GM18511 (cell line): Measurements from ENCODE around the gene CYP8B1.

Source experiments
- ATAC-seq: cut with Tn5 transposase; IDR thresholded peaks from one replicate; pipeline ENCODE4 v1.9.1; 2021; ENCODE audit warnings: mild to moderate bottlenecking, moderate library complexity; ENCODE audit not compliant: unreplicated experiment

CYP8B1 gene, protein sequence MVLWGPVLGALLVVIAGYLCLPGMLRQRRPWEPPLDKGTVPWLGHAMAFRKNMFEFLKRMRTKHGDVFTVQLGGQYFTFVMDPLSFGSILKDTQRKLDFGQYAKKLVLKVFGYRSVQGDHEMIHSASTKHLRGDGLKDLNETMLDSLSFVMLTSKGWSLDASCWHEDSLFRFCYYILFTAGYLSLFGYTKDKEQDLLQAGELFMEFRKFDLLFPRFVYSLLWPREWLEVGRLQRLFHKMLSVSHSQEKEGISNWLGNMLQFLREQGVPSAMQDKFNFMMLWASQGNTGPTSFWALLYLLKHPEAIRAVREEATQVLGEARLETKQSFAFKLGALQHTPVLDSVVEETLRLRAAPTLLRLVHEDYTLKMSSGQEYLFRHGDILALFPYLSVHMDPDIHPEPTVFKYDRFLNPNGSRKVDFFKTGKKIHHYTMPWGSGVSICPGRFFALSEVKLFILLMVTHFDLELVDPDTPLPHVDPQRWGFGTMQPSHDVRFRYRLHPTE

DNA sequence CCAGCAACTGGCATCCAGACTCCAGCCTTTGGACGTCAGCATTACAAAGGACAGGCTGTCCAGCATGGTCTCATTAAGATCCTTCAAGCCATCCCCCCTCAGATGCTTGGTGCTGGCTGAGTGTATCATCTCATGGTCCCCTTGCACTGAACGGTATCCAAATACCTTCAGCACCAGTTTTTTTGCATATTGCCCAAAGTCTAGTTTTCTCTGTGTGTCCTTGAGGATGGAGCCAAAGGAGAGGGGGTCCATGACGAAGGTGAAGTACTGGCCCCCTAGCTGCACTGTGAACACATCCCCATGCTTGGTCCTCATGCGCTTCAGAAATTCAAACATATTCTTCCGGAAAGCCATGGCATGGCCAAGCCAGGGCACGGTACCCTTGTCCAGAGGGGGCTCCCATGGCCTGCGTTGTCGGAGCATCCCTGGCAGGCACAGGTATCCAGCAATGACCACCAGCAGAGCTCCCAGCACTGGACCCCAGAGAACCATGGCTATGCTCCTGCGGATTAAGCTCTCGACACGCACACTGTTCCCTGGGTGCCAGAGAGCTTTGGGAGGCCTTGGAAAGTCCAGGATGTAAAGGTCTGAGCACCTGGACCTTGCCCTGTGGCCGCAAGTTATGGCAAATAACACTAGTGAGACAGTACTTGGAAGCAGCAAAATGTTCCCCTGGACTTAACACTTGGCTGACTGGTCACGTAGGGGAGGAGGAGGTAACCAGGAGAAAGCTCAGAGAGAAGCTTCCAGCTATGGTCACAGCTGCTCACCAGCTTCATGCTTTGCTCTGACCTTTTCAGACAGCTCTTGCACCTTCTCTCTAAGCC is at the start of gene CYP8B1:
TSS of gene CYP8B1 (minus strand) at position 555 of the 827 bp plus-strand sequence. CDS start at position 492, 63 bp downstream.
- no peak for ATAC-seq

DNA sequence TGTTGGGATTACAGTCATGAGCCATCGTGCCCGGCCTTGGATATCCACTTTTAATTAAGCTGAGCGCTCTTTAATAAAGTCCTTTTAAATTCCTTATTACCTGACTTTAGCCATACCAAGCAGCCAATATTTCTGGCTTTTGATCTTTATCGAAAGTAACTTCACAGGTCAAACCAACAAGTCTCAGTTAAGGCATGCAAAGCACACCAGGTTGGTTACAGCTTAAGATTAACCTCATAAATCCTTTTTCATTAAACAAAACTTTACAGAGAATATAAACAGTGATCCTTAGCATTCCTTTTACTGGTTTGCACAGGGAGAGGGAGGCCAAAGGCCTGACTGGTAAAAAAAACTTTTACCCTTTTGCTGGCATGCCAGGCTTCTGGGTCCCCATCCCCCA is 47.9 kb upstream of the CYP8B1 start:
- no peak for ATAC-seq

DNA sequence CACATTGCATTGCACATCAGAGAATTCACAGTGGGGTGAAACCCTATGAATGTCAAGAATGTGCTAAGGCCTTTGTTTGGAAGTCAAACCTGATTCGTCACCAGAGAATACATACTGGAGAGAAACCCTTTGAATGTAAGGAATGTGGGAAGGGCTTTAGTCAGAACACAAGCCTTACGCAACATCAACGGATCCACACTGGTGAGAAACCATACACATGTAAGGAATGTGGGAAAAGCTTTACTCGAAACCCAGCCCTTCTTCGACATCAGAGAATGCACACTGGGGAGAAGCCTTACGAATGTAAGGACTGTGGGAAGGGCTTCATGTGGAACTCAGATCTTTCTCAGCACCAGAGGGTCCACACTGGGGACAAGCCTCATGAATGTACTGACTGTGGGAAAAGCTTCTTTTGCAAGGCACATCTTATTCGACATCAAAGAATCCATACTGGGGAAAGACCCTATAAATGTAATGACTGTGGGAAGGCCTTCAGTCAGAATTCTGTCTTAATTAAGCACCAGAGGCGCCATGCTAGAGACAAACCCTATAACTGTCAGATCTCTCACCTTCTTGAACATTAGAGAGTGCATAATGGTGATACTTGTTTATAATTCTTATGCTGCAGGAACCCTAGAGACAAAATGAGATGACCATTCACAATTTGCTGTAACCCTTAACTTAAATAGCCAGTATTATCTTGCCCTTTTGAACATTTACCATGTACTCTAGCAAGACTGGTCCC is 39.3 kb upstream of the CYP8B1 start:
- no peak for ATAC-seq

DNA sequence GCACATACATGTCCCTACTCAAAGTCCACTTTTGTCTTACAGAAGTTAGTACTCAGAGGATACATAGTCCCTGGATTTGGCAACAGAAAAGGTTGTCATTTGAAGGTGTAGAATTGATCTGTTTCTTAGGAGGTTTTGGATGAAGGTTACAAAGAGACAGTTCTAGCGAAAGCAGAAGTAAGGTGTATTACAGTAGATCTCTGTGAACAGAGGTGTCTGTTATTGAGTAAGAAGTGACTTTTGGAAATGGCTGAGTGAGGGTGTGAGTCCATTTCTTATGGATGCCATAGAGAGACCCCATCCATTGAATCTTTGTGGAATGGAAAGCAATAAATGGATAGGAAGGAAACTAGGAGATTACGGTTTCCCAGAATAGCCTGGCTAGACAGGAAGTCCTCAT is 35.9 kb upstream of the CYP8B1 start:
- ATAC-seq: no peak

DNA sequence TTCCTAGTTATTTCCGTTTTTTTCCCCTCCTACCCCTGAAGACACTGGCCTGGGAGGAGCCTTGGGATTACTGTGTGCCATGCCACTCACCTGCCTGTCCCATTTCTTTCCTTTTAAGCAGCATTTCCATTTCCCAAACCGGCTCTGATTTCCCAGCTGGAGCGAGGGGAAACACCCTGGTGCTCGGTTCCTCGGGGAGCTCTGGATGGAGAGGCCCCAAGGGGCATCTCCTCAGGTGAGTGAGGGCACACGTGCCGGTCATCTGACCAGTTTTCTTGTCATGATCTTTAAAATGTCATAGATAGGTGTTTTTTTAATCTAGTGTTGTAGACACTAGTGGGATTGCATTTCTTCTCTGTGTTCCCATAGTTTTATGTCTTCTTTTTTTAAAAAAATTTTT is 33.0 kb upstream of the CYP8B1 start:
- no peak for ATAC-seq

DNA sequence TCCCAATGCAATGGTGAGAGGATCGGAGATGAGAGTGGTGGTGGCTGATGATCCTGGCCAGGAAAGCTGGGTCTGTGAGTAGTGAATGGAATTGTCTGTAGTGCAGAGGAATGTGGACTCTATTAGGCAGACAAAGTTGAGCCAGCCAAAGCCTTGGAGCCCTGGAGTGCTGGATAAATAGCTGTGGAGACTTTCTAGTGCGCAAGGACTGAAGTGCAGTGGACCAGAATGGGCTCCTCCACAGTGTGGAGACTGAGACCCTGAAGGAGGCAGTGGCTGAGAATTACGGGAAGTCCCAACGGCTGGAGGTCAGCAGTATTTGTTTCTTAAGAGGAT is 31.1 kb upstream of the CYP8B1 start:
- no peak for ATAC-seq

DNA sequence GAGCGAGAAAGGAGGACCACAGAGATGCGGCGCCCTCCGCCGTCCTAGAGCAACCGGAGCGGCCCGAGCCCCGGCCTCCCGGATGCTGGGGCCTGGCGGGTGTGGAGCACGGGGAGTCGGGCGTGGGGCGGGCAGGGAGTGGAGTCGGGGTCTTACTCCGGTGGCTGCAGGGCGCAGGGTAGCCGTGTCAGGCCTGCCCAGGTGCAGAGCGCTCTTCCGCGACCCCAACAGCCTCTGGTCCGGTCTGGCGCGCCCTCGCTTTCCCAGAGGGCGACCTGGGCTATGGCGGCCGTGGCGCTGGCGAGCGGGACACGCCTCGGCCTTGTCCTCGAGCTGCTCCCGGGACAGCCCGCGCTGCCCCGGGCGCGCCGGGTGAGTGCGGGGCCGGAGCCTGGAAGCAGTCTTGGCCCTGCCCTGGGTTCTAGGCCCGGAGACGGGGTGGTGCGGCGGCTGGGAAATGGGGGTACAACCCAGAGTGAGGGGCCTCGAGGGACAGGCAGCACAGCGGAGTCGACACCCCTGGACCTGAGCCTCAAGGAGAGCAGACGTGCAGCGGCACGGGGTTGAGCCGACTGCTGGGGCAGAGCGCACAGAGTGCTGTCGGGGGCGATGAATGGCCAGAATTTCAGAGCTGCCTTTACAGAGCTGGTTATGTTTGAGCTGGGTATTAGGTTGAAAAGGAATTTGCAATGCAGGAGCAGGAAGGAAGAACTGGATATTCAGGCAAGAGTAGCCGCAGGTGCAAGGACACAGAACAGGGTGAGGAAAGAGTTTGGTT is 30.6 kb upstream of the CYP8B1 start, which contains the start of gene ZNF662:
TSS of gene ZNF662 (plus strand) at position 73 of the 778 bp plus-strand sequence. CDS start 1,973 bp downstream, outside the sequence.
- no peak for ATAC-seq

DNA sequence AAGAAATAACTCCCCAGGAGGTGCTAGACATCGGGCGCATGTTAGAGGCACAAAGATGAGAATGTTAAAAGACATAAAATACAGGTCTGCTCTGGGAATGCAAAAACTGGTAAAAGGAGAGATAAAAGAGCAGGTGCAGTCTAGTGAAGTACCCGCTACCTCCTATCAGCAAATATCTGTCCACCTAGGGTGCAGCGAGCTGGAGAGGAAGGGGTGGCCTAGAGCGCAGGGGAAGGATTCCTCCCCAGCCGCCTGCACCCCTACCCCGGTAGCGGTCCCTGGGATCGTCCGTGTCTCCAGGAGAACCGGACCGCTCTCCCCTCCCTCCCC is 30.0 kb upstream of the CYP8B1 start:
- no peak for ATAC-seq

DNA sequence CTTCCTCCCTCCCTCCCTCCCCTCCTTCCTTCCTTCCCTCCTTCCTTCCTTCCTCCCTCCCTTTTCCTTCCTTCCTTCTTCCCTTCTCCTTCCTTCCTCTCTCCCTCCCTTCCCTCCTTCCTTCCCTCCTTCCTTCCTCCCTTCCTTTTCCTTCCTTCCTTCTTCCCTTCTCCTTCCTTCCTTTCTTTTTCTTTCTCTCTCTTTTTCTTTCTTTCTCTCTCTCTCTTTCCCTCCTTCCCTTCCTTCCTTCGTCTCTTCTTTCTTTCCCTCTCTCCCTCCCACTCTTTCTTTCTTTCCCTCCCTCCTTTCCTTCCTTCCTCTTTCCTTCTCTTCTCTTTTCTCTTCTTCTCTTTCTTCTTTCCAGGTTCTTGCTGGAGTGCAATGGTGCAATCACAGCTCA is 28.4 kb upstream of the CYP8B1 start:
- ATAC-seq: no peak

DNA sequence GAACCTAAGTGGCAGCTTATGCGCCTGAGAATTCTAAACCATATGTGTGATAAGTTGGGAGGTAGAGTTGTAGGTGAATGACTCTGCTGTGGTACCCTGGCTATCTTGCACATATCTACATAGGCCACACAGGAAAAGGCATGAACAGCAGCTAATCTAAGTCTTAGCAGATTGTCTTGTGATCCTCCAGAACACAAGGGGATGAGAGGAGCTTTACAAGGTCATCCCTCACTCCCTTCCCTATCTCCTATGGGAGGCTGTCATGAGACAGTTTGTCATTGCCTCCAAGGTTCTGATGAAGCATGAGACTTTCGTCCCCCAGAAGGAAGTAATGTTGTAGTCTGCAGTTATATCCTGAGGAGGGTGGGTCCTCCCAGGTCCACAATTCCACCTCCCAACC is 26.6 kb upstream of the CYP8B1 start:
- ATAC-seq: no peak

DNA sequence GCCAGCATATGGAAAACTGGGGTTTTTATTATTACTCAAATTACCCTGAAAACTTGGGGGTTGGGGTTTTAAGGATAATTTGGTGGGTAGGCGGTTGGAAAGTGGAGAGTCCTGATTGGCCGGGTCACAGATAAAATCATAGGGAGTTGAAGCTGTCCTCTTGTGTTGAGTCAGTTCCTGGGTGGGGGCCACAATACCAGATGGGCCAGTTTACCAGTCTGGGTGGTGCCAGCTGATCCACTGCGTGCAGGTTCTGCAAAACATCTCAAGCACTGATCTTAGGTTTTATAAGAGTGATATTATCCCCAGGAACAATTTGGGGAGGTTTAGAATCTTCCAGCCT is 25.4 kb upstream of the CYP8B1 start:
- ATAC-seq: no peak

DNA sequence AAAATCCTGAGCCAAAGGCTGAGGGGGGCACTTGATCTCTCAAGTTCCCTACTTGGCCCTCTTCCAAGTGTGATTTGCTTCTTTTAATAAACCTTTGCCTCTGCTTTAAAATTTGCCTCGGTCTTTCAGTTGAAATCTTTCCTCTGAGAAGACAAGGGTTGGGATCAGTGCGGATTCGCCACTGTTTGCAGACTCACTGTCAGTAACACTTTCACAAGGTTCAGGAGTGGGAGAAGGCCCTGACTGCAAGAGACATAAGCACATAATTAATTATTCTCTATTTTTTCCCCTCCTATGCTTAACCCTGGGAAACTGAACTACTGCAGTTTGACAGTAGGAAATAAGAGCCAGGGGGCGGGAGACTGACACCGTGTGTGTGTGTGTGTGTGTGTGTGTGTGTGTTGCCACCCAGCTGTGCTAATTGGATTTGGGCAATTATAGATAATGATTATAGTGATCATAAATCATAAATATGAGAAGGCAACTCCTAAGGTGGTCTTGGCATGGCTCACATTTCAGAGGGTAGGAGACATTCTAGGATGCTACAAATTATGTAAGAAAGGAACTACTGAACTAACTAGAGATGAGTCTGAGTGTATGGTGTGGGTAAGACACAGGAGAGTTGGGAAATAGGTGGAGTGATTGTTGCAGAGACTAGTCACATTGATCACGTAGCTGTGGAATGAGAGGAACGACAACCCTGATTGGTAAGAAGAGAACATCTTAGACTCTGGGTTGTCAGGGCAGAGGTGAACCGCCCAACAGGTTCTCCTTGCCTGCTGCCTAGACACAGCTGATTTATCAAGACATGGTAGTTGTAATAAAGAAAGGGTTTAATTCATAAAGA is 24.8 kb upstream of the CYP8B1 start:
- no peak for ATAC-seq

DNA sequence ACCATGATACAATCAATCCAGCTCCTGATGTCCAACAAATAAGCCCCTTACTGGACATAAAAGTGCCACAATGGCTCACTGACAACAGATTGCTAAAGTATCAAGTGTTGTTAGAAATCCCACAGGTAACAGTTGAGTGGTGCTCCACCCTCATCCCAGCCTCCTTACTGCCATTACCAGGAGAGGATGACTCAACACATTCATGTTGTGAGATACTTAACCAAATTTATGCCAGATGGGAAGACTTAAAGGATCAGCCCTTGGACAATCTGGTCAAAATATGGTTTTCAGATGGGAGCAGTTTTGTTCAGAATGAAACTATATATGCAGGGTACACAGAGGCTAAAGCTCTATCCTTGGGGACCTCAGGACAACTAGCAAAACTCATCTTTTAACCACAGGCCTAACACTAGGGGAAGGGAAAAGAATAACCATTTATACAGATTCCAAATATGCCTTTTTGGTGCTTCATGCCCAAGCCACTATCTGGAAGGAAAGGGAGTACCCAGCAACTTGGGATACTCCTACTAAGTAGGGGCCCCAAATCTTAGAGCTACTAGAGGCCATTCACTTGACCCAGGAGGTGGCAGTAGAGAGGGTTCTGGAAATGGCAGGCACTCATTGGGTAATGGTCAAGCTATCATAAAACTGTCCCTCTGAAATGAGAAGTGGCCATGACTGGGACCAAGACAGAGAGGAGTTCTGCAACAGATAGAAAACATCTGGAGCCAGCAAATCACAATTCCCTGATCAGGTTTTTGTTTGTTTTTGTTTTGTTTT is 23.4 kb upstream of the CYP8B1 start:
- no peak for ATAC-seq

DNA sequence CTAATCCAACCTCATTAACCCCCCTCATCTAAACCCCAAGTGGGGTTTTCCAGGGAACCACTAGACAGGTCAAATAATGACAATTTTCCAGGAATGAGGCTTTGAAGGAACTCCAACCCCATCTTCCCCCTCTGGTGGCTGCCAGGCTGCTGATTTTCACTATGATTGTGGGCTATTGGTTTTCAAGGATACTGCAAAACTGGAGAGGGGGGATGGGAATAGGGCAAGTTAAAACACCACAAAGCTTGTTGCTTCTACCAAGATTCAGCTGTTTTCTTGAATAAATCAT is 19.8 kb upstream of the CYP8B1 start:
- ATAC-seq: no peak

DNA sequence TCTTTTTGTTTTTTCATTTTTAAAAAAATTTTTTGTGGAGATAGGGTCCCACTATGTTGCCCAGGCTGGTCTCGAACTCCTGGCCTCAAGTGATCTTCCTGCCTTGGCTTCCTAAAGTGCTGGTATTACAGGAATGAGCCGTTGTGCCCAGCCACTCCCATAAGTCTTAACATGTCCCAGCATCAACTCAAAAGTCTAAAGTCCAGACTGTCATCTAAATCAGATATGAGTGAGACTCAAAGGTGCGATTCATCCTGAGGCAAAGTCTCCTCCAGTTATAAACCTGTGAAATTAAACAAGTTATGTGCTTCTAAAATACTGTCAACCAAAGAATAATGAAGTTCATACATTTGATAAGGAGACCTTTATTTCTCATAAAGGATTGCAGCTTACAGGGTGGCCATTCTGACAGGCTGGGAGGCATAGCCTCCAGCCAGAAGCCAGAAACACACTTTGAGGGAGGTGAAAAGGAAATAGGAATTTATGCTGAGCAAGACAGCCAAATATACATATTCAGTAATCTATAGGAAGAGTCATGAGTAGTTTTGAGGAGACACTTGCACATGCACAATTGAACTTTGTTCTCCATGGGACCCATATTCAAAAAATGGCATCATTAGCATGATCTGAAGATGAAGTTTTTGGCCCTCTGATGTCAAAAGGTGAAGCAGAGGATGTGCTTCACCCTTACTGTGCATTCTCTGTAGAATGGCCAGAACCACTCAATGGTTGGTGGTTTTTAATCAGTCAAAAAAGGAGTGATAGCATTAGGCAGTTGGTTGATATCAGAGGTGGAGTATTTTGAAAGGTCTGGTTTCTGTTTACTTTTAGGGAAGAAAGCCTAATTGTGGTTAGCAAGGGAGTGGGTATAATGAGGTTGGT is 19.3 kb upstream of the CYP8B1 start:
- no peak for ATAC-seq

DNA sequence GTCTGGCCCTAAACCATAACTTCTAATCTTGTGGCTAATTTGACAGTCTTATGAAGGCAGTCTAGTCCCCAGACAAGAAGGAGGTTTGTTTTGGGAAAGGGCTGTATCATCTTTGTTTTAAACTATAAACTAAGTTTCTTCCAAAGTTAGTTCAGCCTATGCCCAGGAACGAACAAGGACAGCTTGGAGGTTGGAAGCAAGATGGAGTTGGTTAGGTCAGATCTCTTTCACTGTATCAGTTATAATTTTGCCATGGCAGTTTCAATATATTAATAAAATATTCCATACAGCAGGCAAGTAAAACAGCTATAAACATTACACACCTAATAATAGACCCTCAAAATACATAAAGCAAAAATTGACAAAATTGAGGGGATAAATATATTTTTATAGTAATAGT is 17.1 kb upstream of the CYP8B1 start:
- no peak for ATAC-seq

DNA sequence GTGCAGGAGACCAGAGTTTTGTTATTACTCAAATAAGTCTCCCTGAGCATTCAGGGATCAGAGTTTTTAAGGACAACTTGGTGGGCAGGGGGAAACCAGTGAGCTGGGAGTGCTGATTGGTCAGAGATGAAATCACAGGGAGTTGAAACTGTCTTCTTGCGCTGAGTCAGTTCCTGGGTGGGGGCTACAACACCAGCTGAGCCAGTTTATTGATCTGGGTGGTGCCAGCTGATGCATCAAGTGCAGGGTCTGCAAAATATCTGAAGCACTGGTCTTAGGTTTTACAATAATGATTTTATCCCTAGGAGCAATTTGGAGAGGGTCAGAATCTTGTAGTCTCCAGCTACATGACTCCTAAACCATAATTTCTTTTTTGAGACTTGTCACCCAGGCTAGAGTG is 16.5 kb upstream of the CYP8B1 start:
- no peak for ATAC-seq

DNA sequence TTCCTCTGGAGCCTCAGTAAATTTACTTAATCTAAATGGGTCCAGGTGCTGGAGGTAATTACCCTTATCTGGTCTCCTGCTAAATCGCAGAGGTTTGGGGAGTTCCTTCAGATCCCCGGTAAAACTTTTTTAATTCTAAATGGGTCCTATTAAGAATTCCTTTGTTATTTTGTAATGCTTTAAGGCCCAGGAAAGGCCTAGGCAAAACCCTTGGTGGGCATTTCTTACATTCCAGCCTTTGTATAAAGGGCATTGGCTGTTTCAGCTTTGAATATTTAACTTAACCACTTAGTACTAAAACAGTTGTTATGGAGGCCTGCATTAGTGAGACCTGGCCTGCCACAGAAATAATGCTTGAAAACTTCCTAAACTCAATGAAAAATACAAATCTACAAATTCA is 15.4 kb upstream of the CYP8B1 start:
- no peak for ATAC-seq
